ENCODE data around the gene SLC2A11. TPM values are rescaled to one million over a fixed set of nuclear protein-coding genes. Genes with fewer than 3 reads are reported as not detected.
"Not testable (repeated sequence)": the region's sequence is repeated elsewhere in the genome, so short reads cannot be mapped to it uniquely, and the experiment has no call there.

Gene SLC2A11
- total and polyA plus RNA-seq, 4 donors, result 3.4 to 9.0 (median 4.3) TPM

DNA sequence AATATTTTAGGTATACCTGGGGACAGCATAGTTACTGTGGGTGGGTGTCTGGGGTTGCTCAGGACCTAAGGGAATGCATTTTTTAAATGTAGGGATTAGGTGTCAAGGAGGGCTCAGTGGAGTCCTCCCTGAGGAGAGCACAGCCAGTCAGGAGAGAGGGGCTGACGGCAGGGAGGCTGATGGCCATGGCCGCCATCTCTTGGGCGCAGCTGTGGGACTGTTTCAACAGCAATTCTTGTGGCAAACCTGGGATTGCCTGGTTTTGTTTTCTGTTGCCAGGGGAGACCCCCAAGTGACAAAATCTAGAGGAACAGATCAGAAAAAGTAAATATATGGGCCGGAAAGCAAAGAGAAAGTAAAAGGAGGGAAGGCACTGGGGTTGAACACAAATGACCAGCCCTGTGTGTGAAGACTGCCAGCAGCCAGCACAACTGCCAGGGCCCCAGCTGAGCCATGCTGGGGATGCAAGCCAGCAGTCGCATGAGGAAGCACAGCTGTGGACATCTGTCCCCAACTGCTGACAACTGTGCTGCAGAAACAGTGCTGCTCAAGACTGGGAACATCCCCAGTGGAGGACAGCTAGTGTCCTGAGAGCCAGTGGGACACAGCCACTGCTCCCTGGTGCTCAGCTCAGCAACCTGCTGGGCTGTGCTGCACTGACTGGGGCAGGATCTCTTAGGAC, 47.0 kb downstream of the SLC2A11 start:
- no peak overlapping the region for H3K27ac ChIP-seq (ENCODE audit: low read depth in 1 of 2, low read length in 2 of 2)
- WGBS, result 73% methylated on average over 5 of the region's 5 CpGs
- TF ChIP-seq FOXA1 (IDR thresholded peaks at IDR 0.05), result no peak
- no peak for TF ChIP-seq HNF4A (conservative IDR thresholded peaks at IDR 0.05)
- DNase-seq (ENCODE audit: low spot score), result no peak
- no peak overlapping the region for H3K4me3 ChIP-seq (ENCODE audit: low read depth in 1 of 3, low read length in 3 of 3)
- no peaks in the 10 kb centered on the region for H3K27me3 ChIP-seq (ENCODE audit: control insufficient read depth in 4 of 4, insufficient read depth in 4 of 4, low read length in 3 of 4)
- H3K9me3 ChIP-seq (ENCODE audit: control insufficient read depth in 4 of 4, low read length in 3 of 4), result no peaks in the 10 kb centered on the region
- H3K9ac ChIP-seq (ENCODE audit: low read depth in 1 of 2, low read length in 2 of 2), result no peak overlapping the region
- H3K36me3 ChIP-seq (ENCODE audit: control insufficient read depth in 4 of 4, insufficient read depth in 3 of 4, low read depth in 1 of 4, low read length in 3 of 4), result no peaks in the 10 kb centered on the region
- H3K4me1 ChIP-seq (ENCODE audit: control insufficient read depth in 4 of 4, insufficient read depth in 4 of 4, low read length in 3 of 4), result peaks cover 0 to 6% (median 5%) of the 10 kb centered on the region in 4 donors

DNA sequence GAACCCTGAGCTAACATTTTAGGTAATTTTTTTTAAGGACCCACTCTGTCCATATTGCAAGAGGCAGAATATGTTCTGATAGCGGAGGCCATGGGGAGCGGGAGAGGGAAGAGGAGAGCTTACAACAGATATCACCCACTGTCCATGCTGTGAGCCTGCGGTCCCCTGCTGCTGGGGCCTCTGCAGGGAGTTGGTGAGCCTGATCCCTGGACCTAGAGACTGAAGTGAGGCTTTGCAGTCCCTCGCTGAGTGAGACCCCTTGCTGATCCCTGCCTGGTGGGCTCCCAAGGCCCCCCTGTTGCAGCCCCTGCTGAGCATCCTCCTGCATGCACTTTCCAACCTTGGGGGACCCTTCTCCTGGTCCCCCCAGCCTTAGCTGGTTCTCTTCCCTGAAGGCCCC, 49.0 kb downstream of the SLC2A11 start:
- H3K9me3 ChIP-seq (ENCODE audit: control insufficient read depth in 4 of 4, low read length in 3 of 4), result no peaks in the 10 kb centered on the region
- H3K4me1 ChIP-seq (ENCODE audit: control insufficient read depth in 4 of 4, insufficient read depth in 4 of 4, low read length in 3 of 4), result peaks cover 0 to 12% (median 5%) of the 10 kb centered on the region in 4 donors
- H3K27ac ChIP-seq (ENCODE audit: low read depth in 1 of 2, low read length in 2 of 2), result no peak overlapping the region
- no peak for DNase-seq (ENCODE audit: low spot score)
- WGBS, result 96% methylated on average over 4 of the region's 4 CpGs
- H3K4me3 ChIP-seq (ENCODE audit: low read depth in 1 of 3, low read length in 3 of 3), result no peak overlapping the region
- no peaks in the 10 kb centered on the region for H3K27me3 ChIP-seq (ENCODE audit: control insufficient read depth in 4 of 4, insufficient read depth in 4 of 4, low read length in 3 of 4)
- no peaks in the 10 kb centered on the region for H3K36me3 ChIP-seq (ENCODE audit: control insufficient read depth in 4 of 4, insufficient read depth in 3 of 4, low read depth in 1 of 4, low read length in 3 of 4)
- TF ChIP-seq HNF4G (IDR thresholded peaks at IDR 0.05) (no peak), NR2F2 (IDR thresholded peaks at IDR 0.05) (no peak), SP1 (IDR thresholded peaks at IDR 0.05) (no peak), REST (IDR thresholded peaks at IDR 0.05) (no peak), HNF4A (conservative IDR thresholded peaks at IDR 0.05) (no peak), RAD21 (IDR thresholded peaks at IDR 0.05) (no peak), TAF1 (conservative IDR thresholded peaks at IDR 0.05) (no peak), JUND (IDR thresholded peaks at IDR 0.05) (no peak), RXRA (IDR thresholded peaks at IDR 0.05) (no peak), YY1 (IDR thresholded peaks at IDR 0.05) (no peak), GABPA (IDR thresholded peaks at IDR 0.05 in 1 of 2, conservative IDR thresholded peaks at IDR 0.05 in 1 of 2) (no peak), FOXA2 (IDR thresholded peaks at IDR 0.05) (no peak), EGR1 (IDR thresholded peaks at IDR 0.05; ENCODE audit: low read depth in 2 of 2) (no peak), FOXA1 (IDR thresholded peaks at IDR 0.05) (no peak)
- TF ChIP-seq, protein P1, sequence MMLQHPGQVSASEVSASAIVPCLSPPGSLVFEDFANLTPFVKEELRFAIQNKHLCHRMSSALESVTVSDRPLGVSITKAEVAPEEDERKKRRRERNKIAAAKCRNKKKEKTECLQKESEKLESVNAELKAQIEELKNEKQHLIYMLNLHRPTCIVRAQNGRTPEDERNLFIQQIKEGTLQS (IDR thresholded peaks at IDR 0.05), result no peak
- TF ChIP-seq, protein P2, sequence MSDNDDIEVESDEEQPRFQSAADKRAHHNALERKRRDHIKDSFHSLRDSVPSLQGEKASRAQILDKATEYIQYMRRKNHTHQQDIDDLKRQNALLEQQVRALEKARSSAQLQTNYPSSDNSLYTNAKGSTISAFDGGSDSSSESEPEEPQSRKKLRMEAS (IDR thresholded peaks at IDR 0.05), result no peak
- TF ChIP-seq, protein P3, sequence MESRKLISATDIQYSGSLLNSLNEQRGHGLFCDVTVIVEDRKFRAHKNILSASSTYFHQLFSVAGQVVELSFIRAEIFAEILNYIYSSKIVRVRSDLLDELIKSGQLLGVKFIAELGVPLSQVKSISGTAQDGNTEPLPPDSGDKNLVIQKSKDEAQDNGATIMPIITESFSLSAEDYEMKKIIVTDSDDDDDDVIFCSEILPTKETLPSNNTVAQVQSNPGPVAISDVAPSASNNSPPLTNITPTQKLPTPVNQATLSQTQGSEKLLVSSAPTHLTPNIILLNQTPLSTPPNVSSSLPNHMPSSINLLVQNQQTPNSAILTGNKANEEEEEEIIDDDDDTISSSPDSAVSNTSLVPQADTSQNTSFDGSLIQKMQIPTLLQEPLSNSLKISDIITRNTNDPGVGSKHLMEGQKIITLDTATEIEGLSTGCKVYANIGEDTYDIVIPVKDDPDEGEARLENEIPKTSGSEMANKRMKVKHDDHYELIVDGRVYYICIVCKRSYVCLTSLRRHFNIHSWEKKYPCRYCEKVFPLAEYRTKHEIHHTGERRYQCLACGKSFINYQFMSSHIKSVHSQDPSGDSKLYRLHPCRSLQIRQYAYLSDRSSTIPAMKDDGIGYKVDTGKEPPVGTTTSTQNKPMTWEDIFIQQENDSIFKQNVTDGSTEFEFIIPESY (IDR thresholded peaks at IDR 0.05), result no peak
- TF ChIP-seq, protein P4, sequence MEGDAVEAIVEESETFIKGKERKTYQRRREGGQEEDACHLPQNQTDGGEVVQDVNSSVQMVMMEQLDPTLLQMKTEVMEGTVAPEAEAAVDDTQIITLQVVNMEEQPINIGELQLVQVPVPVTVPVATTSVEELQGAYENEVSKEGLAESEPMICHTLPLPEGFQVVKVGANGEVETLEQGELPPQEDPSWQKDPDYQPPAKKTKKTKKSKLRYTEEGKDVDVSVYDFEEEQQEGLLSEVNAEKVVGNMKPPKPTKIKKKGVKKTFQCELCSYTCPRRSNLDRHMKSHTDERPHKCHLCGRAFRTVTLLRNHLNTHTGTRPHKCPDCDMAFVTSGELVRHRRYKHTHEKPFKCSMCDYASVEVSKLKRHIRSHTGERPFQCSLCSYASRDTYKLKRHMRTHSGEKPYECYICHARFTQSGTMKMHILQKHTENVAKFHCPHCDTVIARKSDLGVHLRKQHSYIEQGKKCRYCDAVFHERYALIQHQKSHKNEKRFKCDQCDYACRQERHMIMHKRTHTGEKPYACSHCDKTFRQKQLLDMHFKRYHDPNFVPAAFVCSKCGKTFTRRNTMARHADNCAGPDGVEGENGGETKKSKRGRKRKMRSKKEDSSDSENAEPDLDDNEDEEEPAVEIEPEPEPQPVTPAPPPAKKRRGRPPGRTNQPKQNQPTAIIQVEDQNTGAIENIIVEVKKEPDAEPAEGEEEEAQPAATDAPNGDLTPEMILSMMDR (IDR thresholded peaks at IDR 0.05; ENCODE audit: low read depth, low read length, missing input control), result no peak
- no peak overlapping the region for H3K9ac ChIP-seq (ENCODE audit: low read depth in 1 of 2, low read length in 2 of 2)

DNA sequence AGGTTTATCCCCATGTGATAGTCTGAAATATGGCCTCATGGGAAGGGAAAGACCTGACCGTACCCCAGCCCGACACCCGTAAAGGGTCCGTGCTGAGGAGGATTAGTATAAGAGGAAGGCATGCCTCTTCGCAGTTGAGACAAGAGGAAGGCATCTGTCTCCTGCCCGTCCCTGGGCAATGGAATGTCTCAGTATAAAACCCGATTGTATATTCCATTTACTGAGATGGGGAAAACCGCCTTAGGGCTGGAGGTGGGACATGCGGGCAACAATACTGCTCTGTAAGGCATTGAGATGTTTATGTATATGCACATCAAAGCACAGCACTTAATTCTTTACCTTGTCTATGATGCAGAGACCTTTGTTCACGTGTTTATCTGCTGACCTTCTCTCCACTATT, 49.7 kb downstream of the SLC2A11 start:
- not testable (repeated sequence) for H3K4me3 ChIP-seq (ENCODE audit: low read depth in 1 of 3, low read length in 3 of 3); H3K9ac ChIP-seq (ENCODE audit: low read depth in 1 of 2, low read length in 2 of 2); DNase-seq (ENCODE audit: low spot score); H3K9me3 ChIP-seq (ENCODE audit: control insufficient read depth in 4 of 4, low read length in 3 of 4); H3K36me3 ChIP-seq (ENCODE audit: control insufficient read depth in 4 of 4, insufficient read depth in 3 of 4, low read depth in 1 of 4, low read length in 3 of 4); H3K27me3 ChIP-seq (ENCODE audit: control insufficient read depth in 4 of 4, insufficient read depth in 4 of 4, low read length in 3 of 4); H3K27ac ChIP-seq (ENCODE audit: low read depth in 1 of 2, low read length in 2 of 2)
- peaks cover 0 to 12% (median 5%) of the 10 kb centered on the region in 4 donors for H3K4me1 ChIP-seq (ENCODE audit: control insufficient read depth in 4 of 4, insufficient read depth in 4 of 4, low read length in 3 of 4)
- WGBS, result 76% methylated on average over 10 of the region's 10 CpGs

Data from liver (tissue), 9 donors.